K562 (cell line): Measurements from ENCODE around the gene ABCG1. TPM values are rescaled to one million over a fixed set of nuclear protein-coding genes. Genes with fewer than 3 reads are reported as not detected.

ENCODE experiments used
- ATAC-seq: fragments of 200-7000 bp; cut with Tn5 transposase; 3 replicates; pipeline ENCODE4 v1.9.1; 2020; ENCODE audit warnings: moderate library complexity
- BruUV-seq: library from RNA; stranded (reverse); fragments of 400-500 nt; replicated peaks from 2 replicates; lab custom pipeline; 2021; lab: Mats Ljungman, UMichigan
- CTCF ChIA-PET: fragments of 300-600 bp; formaldehyde crosslinking; extraction: SDS; loops from one replicate; lab custom pipeline; 2021; ENCODE audit warnings: low intra/inter-chr PET ratio; lab: Yijun Ruan, JAX
- POLR2A ChIA-PET: fragments of 300-600, 350-650 bp; sonication (Branson Sonifier 250); formaldehyde crosslinking; extraction: SDS; loops from one replicate; lab custom pipeline; 2021; ENCODE audit warnings: antibody characterized with exemption, inconsistent platforms; lab: Yijun Ruan, JAX
- DNase-seq, 4 experiments: peaks; one replicate each; pipeline versions ENCODE4 v3.0.0 to v3.0.0-alpha.2; 2011 to 2018; ENCODE audit warnings: low spot score in 3 of 4, mixed read lengths in 3 of 4; ENCODE audit errors: extremely low read depth in 1 of 4
- FAIRE-seq: peaks from 2 replicates; lab custom pipeline; 2011; peaks lifted over from hg19 to GRCh38; lab: Jason Lieb, UNC
- H2AFZ ChIP-seq: 2 replicates; pipeline ENCODE4 v1.6.0; 2011; ENCODE audit warnings: low read depth, low read length, control low read depth, inconsistent platforms
- H3K27ac ChIP-seq: fragments of 200-600 bp; 3 replicates; pipeline ENCODE4 v1.8.0; 2011; ENCODE audit warnings: low read depth, mild to moderate bottlenecking, control low read depth, inconsistent platforms, low read length, moderate library complexity, mixed read lengths; ENCODE audit errors: extremely low read depth
- H3K27me3 ChIP-seq, 2 experiments: fragments of 300-600 bp in 1 of 2; 2 replicates in 1 of 2; 3 replicates in 1 of 2; pipeline versions ENCODE4 v1.6.0 to v1.8.0; 2011; ENCODE audit warnings: inconsistent platforms in 2 of 2, low read length in 2 of 2, mild to moderate bottlenecking in 1 of 2, mixed read lengths in 1 of 2, moderate library complexity in 1 of 2; ENCODE audit not compliant: control insufficient read depth in 2 of 2, insufficient read depth in 2 of 2
- H3K36me3 ChIP-seq: fragments of 300-600 bp; 3 replicates; pipeline ENCODE4 v1.8.0; 2011; ENCODE audit warnings: mild to moderate bottlenecking, low read length, inconsistent platforms; ENCODE audit not compliant: control insufficient read depth, insufficient read depth
- H3K4me1 ChIP-seq, 2 experiments: fragments of 200-600 bp in 1 of 2; replicated peaks in 1 of 2; 2 replicates in 1 of 2; 3 replicates in 1 of 2; pipeline versions ENCODE4 v1.5.1 to v1.8.0; 2011; ENCODE audit warnings: inconsistent platforms in 2 of 2, low read length in 2 of 2, mild to moderate bottlenecking in 1 of 2, mixed read lengths in 1 of 2, moderate library complexity in 1 of 2; ENCODE audit not compliant: control insufficient read depth in 2 of 2, insufficient read depth in 2 of 2
- H3K4me2 ChIP-seq: 2 replicates; pipeline ENCODE4 v1.6.1; 2011; ENCODE audit warnings: low read length, control low read depth, inconsistent platforms, mixed read lengths; ENCODE audit not compliant: insufficient read depth
- H3K4me3 ChIP-seq: fragments of 200-600 bp; sonication (generic), shearing (Covaris generic); 2 replicates; pipeline ENCODE4 v1.5.1; 2016; ENCODE audit warnings: control low read depth, inconsistent platforms
- H3K79me2 ChIP-seq: fragments of 200-600 bp; 3 replicates; pipeline ENCODE4 v1.8.0; 2011; ENCODE audit warnings: low read length, inconsistent platforms; ENCODE audit not compliant: control insufficient read depth, insufficient read depth
- H3K9ac ChIP-seq, 2 experiments: 2 replicates each; pipeline versions ENCODE4 v1.6.0 to v1.6.1; 2011; ENCODE audit warnings: low read depth in 2 of 2, low read length in 2 of 2, control low read depth in 1 of 2, inconsistent platforms in 1 of 2, mild to moderate bottlenecking in 1 of 2, mixed read lengths in 1 of 2; ENCODE audit not compliant: insufficient read depth in 1 of 2
- H3K9me1 ChIP-seq: one replicate; pipeline ENCODE4 v1.6.0; 2011; ENCODE audit warnings: inconsistent platforms, mild to moderate bottlenecking, low read length, moderate library complexity; ENCODE audit not compliant: control insufficient read depth, insufficient read depth
- H3K9me3 ChIP-seq: replicated peaks from 2 replicates; pipeline ENCODE4 v1.5.1; 2011; ENCODE audit warnings: low read depth, low read length, inconsistent platforms; ENCODE audit not compliant: control insufficient read depth, insufficient read depth
- H4K20me1 ChIP-seq: replicated peaks from 2 replicates; pipeline ENCODE4 v1.6.1; 2011; ENCODE audit warnings: low read length, inconsistent platforms, mixed read lengths; ENCODE audit not compliant: control insufficient read depth, insufficient read depth
- BRD4 ChIP-seq: fragments of 200-600 bp; sonication (generic); IDR thresholded peaks from 2 replicates; pipeline ENCODE4 v1.6.1; 2017; ENCODE audit warnings: inconsistent platforms
- BRF1 ChIP-seq: IDR thresholded peaks from 3 replicates; pipeline ENCODE4 v1.6.1; 2011; ENCODE audit warnings: borderline replicate concordance, mild to moderate bottlenecking; ENCODE audit not compliant: insufficient read length; ENCODE audit errors: extremely low read depth
- HOMEZ ChIP-seq: fragments of 250-450 bp; sonication (Bioruptor Pico); IDR thresholded peaks from 2 replicates; pipeline ENCODE4 v1.4.0; 2020; ENCODE audit warnings: mild to moderate bottlenecking, moderate library complexity
- MAZ ChIP-seq, 2 experiments: fragments of 450-650 bp in 1 of 2; sonication (generic) in 1 of 2; formaldehyde crosslinking; IDR thresholded peaks in 1 of 2; conservative IDR thresholded peaks in 1 of 2; 2 replicates each; pipeline versions ENCODE4 v1.4.0 to v1.5.0; 2020; ENCODE audit warnings: mild to moderate bottlenecking in 1 of 2, missing genetic modification reagents in 1 of 2
- RREB1 ChIP-seq: fragments of 250-450 bp; sonication (Bioruptor Pico); IDR thresholded peaks from 2 replicates; pipeline ENCODE4 v1.4.0; 2020
- TFAM ChIP-seq: fragments of 250-450 bp; sonication (Bioruptor Pico); conservative IDR thresholded peaks from 2 replicates; pipeline ENCODE4 v1.5.0; 2021; ENCODE audit warnings: mild to moderate bottlenecking, moderate library complexity
- ZNF24 ChIP-seq: fragments of 450-650 bp; IDR thresholded peaks from 2 replicates; pipeline ENCODE4 v1.6.1; 2016
- ZNF263 ChIP-seq: sonication (generic); formaldehyde crosslinking; IDR thresholded peaks from 2 replicates; pipeline ENCODE4 v1.8.0; 2022; ENCODE audit warnings: mild to moderate bottlenecking, missing genetic modification reagents, borderline replicate concordance
- ZNF717 ChIP-seq: fragments of 250-450 bp; sonication (Bioruptor Pico); IDR thresholded peaks from 2 replicates; pipeline ENCODE4 v1.5.0; 2021
- WGBS: fragments of 100-300 bp; shearing (Covaris generic); methylation state at CpG from one replicate; pipeline ENCODE4 v1.1.6; 2016; ENCODE audit warnings: low coverage, mixed read lengths; ENCODE audit not compliant: insufficient coverage; ENCODE audit errors: missing lambda C conversion rate; 5-methylcytosine and 5-hydroxymethylcytosine counted together
- in situ Hi-C: fragments of 300-500 bp; cut with MboI; formaldehyde crosslinking; loops from 4 replicates; pipeline ENCODE4 v1.15.0; 2018; ENCODE audit warnings: inconsistent platforms, mixed read lengths
- intact Hi-C: fragments of 100-400 bp; cut with micrococcal nuclease; formaldehyde crosslinking; loops from 2 replicates; pipeline ENCODE4 v1.14.2; 2022
- polyA plus RNA-seq, 8 experiments: library from polyadenylated mRNA; depleted of rRNA in 4 of 8; stranded (reverse) in 5 of 8; unstranded in 3 of 8; fragments of >200 nt; fragmentation: Nextera tagmentation in 2 of 8; fragmentation: Illumina TruSeq in 1 of 8; extraction: Ambion mirVana in 2 of 8; extraction: Trizol in 1 of 8; gene quantifications; 2 replicates each; pipeline versions ENCODE4 v1.2.1 to v1.2.3, GENCODE V29; 2011 to 2014; ENCODE audit warnings: inconsistent platforms in 1 of 8, missing spikeins in 1 of 8
- total RNA-seq, 7 experiments: library from RNA; depleted of rRNA in 6 of 7; stranded (reverse); fragments of >200 nt in 6 of 7; fragmentation: Illumina TruSeq in 2 of 7; extraction: Trizol in 2 of 7; gene quantifications; 2 replicates each; pipeline versions ENCODE4 v1.2.1 to v1.2.3, GENCODE V29; 2011 to 2021; ENCODE audit warnings: low replicate concordance in 1 of 7

Gene ABCG1
- total and polyA plus RNA-seq, 9 of the 15 experiments (the other 6 are each of a cell fraction or from before 2014, with no cell fraction given): 0.04 to 0.09 TPM; not detected in 7

- ChIA-PET CTCF (no interaction called here), POLR2A (interaction anchor here (0.6 kb wide), 2 partner anchors 11 to 20 kb away, joined by 3 read pairs; no protein-coding TSS in a partner anchor)
- no TSS peak for BruUV-seq
- Histone ChIP-seq H3K27ac (no peak overlapping the region), H3K9me1 (no peaks in the 10 kb centered on the region), H3K4me3 (no peak overlapping the region), H3K27me3 (peaks cover 22 to 59% of the 10 kb centered on the region in 2 experiments), H3K4me1 (peaks cover 0 to 5% of the 10 kb centered on the region in 2 experiments; a peak in 1 of 5 replicates), H3K9ac (no peak overlapping the region), H3K4me2 (no peak overlapping the region), H2AFZ (no peak overlapping the region), H3K36me3 (no peaks in the 10 kb centered on the region), H3K9me3 (no peaks in the 10 kb centered on the region), H3K79me2 (no peaks in the 10 kb centered on the region), H4K20me1 (peaks cover 10% of the 10 kb centered on the region; the same call in 1 of the 2 replicates)
- FAIRE-seq (peak; percentile 15), ATAC-seq (no peak), DNase-seq (no peak)
- in situ Hi-C loops (no loop called here), intact Hi-C loops (no loop called here)
- no peak for TF ChIP-seq TFAM (CRISPR knock-in tag)
- no peak for TF ChIP-seq RREB1
- no peak for TF ChIP-seq BRF1
- no peak for TF ChIP-seq ZNF717 (CRISPR knock-in tag)
- TF ChIP-seq ZNF24: no peak
- no peak for TF ChIP-seq MAZ (CRISPR knock-in tag; conservative IDR thresholded peaks at IDR 0.05 in 1 of 2, IDR thresholded peaks at IDR 0.05 in 1 of 2)
- TF ChIP-seq HOMEZ (CRISPR knock-in tag): no peak
- TF ChIP-seq BRD4: no peak
- no peak for TF ChIP-seq ZNF263 (CRISPR knock-in tag)
- WGBS: 1% methylated on average over 6 of the region's 6 CpGs
Observed at GRCh38 chr21:42271065-42271464, 52.1 kb downstream of the ABCG1 start.
